SK-N-SH (cell line): ENCODE data around the gene OCIAD1.

Experiments
- CHD2 ChIP-seq: fragments of 150-350 bp; IDR thresholded peaks from 2 replicates; pipeline ENCODE4 v1.6.1; 2018; ENCODE audit warnings: low read length; ENCODE audit not compliant: partially characterized antibody
- EP300 ChIP-seq, 2 experiments: IDR thresholded peaks; 2 replicates each; pipeline versions ENCODE4 v1.4.0 to v1.6.1; 2012; ENCODE audit warnings: borderline replicate concordance in 1 of 2, low read depth in 1 of 2, low read length in 1 of 2
- EZH2phosphoT487 ChIP-seq: fragments of 200-600 bp; sonication (generic); IDR thresholded peaks from 2 replicates; pipeline ENCODE4 v1.6.1; 2017; ENCODE audit warnings: low read depth, mixed run types, mild to moderate bottlenecking, antibody characterized with exemption, moderate library complexity, borderline replicate concordance
- POLR2AphosphoS5 ChIP-seq: IDR thresholded peaks from 2 replicates; pipeline ENCODE4 v1.6.1; 2012; ENCODE audit warnings: low read depth, low read length
- RAD21 ChIP-seq: IDR thresholded peaks from 2 replicates; pipeline ENCODE4 v1.6.1; 2012; ENCODE audit warnings: mild to moderate bottlenecking, low read length
- RFX5 ChIP-seq: IDR thresholded peaks from 2 replicates; pipeline ENCODE4 v1.6.1; 2012; ENCODE audit warnings: mild to moderate bottlenecking, improper control_type of control experiment, low read length
- RXRA ChIP-seq: IDR thresholded peaks from 2 replicates; pipeline ENCODE4 v1.4.0; 2012; ENCODE audit warnings: low read depth, mild to moderate bottlenecking, borderline replicate concordance
- SMC3 ChIP-seq: IDR thresholded peaks from 2 replicates; pipeline ENCODE4 v1.6.1; 2012; ENCODE audit warnings: low read depth, low read length, improper control_type of control experiment
- YY1 ChIP-seq: IDR thresholded peaks from 2 replicates; pipeline ENCODE4 v1.4.0; 2012; ENCODE audit warnings: low read depth, mild to moderate bottlenecking
- TF ChIP-seq, protein P1 (sequence below): fragments of 200-600 bp; sonication (generic); IDR thresholded peaks from 2 replicates; pipeline ENCODE4 v1.6.1; 2017; ENCODE audit warnings: antibody characterized with exemption, mild to moderate bottlenecking, moderate library complexity
- TF ChIP-seq, protein P2 (sequence below): fragments of 150-350 bp; IDR thresholded peaks from 2 replicates; pipeline ENCODE4 v1.6.1; 2016; ENCODE audit warnings: mild to moderate bottlenecking, low read depth, low read length
- TF ChIP-seq, protein P3 (sequence below): IDR thresholded peaks from 2 replicates; pipeline ENCODE4 v1.6.1; 2012; ENCODE audit warnings: mild to moderate bottlenecking, low read depth, low read length, moderate library complexity
- TF ChIP-seq, protein P4 (sequence below): IDR thresholded peaks from 2 replicates; pipeline ENCODE4 v1.4.0; 2012; ENCODE audit warnings: low read depth, borderline replicate concordance

DNA sequence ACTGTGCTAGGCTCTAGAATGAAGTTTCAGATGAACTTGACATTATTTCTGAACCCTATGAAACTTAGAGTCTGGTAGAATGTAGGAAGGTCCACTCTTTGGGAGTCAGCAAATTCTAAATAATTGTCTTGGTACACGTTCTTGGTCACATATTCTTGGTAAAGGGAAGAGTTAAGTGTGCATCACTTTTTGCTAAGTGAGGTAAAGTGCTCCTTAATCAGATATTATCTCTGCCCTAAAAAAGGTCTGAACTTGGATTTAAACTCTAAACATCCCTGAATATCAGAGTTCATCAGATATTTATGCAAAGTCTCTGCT lies 68.5 kb downstream of the OCIAD1 start:
- TF ChIP-seq, protein P1, sequence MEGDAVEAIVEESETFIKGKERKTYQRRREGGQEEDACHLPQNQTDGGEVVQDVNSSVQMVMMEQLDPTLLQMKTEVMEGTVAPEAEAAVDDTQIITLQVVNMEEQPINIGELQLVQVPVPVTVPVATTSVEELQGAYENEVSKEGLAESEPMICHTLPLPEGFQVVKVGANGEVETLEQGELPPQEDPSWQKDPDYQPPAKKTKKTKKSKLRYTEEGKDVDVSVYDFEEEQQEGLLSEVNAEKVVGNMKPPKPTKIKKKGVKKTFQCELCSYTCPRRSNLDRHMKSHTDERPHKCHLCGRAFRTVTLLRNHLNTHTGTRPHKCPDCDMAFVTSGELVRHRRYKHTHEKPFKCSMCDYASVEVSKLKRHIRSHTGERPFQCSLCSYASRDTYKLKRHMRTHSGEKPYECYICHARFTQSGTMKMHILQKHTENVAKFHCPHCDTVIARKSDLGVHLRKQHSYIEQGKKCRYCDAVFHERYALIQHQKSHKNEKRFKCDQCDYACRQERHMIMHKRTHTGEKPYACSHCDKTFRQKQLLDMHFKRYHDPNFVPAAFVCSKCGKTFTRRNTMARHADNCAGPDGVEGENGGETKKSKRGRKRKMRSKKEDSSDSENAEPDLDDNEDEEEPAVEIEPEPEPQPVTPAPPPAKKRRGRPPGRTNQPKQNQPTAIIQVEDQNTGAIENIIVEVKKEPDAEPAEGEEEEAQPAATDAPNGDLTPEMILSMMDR = no peak
- TF ChIP-seq POLR2AphosphoS5 (no peak), EP300 (IDR thresholded peaks at IDR 0.05; ENCODE audit: borderline replicate concordance in 1 of 2, low read depth in 1 of 2, low read length in 1 of 2) (no peak), SMC3 (no peak), RAD21 (no peak), RXRA (no peak), CHD2 (no peak), YY1 (no peak), EZH2phosphoT487 (no peak), RFX5 (no peak)
- TF ChIP-seq, protein P2, sequence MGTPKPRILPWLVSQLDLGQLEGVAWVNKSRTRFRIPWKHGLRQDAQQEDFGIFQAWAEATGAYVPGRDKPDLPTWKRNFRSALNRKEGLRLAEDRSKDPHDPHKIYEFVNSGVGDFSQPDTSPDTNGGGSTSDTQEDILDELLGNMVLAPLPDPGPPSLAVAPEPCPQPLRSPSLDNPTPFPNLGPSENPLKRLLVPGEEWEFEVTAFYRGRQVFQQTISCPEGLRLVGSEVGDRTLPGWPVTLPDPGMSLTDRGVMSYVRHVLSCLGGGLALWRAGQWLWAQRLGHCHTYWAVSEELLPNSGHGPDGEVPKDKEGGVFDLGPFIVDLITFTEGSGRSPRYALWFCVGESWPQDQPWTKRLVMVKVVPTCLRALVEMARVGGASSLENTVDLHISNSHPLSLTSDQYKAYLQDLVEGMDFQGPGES = no peak
- TF ChIP-seq, protein P3, sequence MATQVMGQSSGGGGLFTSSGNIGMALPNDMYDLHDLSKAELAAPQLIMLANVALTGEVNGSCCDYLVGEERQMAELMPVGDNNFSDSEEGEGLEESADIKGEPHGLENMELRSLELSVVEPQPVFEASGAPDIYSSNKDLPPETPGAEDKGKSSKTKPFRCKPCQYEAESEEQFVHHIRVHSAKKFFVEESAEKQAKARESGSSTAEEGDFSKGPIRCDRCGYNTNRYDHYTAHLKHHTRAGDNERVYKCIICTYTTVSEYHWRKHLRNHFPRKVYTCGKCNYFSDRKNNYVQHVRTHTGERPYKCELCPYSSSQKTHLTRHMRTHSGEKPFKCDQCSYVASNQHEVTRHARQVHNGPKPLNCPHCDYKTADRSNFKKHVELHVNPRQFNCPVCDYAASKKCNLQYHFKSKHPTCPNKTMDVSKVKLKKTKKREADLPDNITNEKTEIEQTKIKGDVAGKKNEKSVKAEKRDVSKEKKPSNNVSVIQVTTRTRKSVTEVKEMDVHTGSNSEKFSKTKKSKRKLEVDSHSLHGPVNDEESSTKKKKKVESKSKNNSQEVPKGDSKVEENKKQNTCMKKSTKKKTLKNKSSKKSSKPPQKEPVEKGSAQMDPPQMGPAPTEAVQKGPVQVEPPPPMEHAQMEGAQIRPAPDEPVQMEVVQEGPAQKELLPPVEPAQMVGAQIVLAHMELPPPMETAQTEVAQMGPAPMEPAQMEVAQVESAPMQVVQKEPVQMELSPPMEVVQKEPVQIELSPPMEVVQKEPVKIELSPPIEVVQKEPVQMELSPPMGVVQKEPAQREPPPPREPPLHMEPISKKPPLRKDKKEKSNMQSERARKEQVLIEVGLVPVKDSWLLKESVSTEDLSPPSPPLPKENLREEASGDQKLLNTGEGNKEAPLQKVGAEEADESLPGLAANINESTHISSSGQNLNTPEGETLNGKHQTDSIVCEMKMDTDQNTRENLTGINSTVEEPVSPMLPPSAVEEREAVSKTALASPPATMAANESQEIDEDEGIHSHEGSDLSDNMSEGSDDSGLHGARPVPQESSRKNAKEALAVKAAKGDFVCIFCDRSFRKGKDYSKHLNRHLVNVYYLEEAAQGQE = no peak
- TF ChIP-seq, protein P4, sequence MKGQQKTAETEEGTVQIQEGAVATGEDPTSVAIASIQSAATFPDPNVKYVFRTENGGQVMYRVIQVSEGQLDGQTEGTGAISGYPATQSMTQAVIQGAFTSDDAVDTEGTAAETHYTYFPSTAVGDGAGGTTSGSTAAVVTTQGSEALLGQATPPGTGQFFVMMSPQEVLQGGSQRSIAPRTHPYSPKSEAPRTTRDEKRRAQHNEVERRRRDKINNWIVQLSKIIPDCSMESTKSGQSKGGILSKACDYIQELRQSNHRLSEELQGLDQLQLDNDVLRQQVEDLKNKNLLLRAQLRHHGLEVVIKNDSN = no peak
